Measurements from ENCODE around the gene IGFLR1. TPM values are rescaled to one million over a fixed set of nuclear protein-coding genes. Genes with fewer than 3 reads are reported as not detected.

The IGFLR1 gene
- total RNA-seq, 1 donor from 2014 or later: 1.9 TPM

GRCh38 chr19:35743640-35744429 is 1.6 kb upstream of the IGFLR1 start:
- DNase-seq (ENCODE audit: low read depth): no peak
- Histone ChIP-seq H3K36me3 (ENCODE audit: control insufficient read depth, insufficient read depth, low read length) (no peaks in the 10 kb centered on the region), H3K27me3 (ENCODE audit: control insufficient read depth, insufficient read depth, low read length) (no peaks in the 10 kb centered on the region), H3K4me3 (ENCODE audit: low read depth, low read length) (no peak overlapping the region)
- TF ChIP-seq CTCF (IDR thresholded peaks at IDR 0.05; ENCODE audit: insufficient read depth, low read length, poor library complexity, severe bottlenecking): no peak

GRCh38 chr19:35741203-35741515 is 1.1 kb downstream of the IGFLR1 start:
- DNase-seq (ENCODE audit: low read depth): no peak
- Histone ChIP-seq H3K36me3 (ENCODE audit: control insufficient read depth, insufficient read depth, low read length) (no peaks in the 10 kb centered on the region), H3K27me3 (ENCODE audit: control insufficient read depth, insufficient read depth, low read length) (no peaks in the 10 kb centered on the region), H3K4me3 (ENCODE audit: low read depth, low read length) (peak overlapping the region; percentile 37)
- TF ChIP-seq CTCF (IDR thresholded peaks at IDR 0.05; ENCODE audit: insufficient read depth, low read length, poor library complexity, severe bottlenecking): peak; percentile 12

DNA sequence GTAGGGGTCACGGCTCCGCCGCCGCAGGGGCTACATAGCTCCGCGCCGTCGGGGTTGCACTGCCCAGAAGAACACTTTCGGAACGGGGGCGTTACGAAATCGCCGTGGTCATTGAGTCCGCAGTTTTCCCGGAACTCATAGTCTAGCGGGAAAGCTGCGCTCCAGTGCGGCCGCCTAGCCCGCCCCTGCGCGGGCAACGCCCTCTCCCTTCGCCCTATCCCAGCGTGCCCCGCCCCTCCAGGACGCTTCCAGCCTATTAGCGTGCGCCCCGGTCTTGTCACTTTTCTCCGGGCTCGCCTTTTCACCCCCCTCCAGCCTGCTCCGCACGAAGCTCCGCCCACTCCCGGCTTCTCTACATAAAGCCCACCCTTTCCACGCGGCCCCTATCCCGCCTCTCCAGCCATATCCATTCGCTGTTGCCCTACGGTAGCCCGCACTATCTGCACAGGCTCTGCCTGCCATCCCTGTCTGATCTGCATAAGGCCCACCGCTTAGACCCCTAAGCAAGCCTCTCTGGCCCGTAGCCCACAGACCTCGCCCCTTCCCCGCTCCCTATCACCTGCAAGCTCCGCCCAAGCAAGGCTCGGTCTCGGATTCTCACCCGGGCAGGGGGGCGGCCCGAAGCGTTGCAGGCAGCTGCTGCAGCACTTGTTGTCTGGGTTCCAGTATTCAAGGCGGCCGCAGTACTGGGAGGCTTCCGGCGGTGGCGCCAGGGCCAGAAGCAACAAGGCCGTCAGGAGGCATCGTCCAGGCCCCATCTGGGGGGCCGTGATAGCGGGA is 1.6 kb downstream of the IGFLR1 start:
- Histone ChIP-seq H3K4me3 (ENCODE audit: low read depth, low read length) (peak overlapping the region; percentile 52), H3K36me3 (ENCODE audit: control insufficient read depth, insufficient read depth, low read length) (no peaks in the 10 kb centered on the region), H3K27me3 (ENCODE audit: control insufficient read depth, insufficient read depth, low read length) (no peaks in the 10 kb centered on the region)
- TF ChIP-seq CTCF (IDR thresholded peaks at IDR 0.05; ENCODE audit: insufficient read depth, low read length, poor library complexity, severe bottlenecking): no peak
- peak; percentile 83 for DNase-seq (ENCODE audit: low read depth)

- DNase-seq (ENCODE audit: low read depth): no peak
- H3K27me3 ChIP-seq (ENCODE audit: control insufficient read depth, insufficient read depth, low read length): no peaks in the 10 kb centered on the region
- TF ChIP-seq CTCF (IDR thresholded peaks at IDR 0.05; ENCODE audit: insufficient read depth, low read length, poor library complexity, severe bottlenecking): no peak
- H3K4me3 ChIP-seq (ENCODE audit: low read depth, low read length): peak overlapping the region; percentile 52
- no peaks in the 10 kb centered on the region for H3K36me3 ChIP-seq (ENCODE audit: control insufficient read depth, insufficient read depth, low read length)
These were observed 2.2 kb downstream of the IGFLR1 start for GRCh38 chr19:35740108-35740422.

DNA sequence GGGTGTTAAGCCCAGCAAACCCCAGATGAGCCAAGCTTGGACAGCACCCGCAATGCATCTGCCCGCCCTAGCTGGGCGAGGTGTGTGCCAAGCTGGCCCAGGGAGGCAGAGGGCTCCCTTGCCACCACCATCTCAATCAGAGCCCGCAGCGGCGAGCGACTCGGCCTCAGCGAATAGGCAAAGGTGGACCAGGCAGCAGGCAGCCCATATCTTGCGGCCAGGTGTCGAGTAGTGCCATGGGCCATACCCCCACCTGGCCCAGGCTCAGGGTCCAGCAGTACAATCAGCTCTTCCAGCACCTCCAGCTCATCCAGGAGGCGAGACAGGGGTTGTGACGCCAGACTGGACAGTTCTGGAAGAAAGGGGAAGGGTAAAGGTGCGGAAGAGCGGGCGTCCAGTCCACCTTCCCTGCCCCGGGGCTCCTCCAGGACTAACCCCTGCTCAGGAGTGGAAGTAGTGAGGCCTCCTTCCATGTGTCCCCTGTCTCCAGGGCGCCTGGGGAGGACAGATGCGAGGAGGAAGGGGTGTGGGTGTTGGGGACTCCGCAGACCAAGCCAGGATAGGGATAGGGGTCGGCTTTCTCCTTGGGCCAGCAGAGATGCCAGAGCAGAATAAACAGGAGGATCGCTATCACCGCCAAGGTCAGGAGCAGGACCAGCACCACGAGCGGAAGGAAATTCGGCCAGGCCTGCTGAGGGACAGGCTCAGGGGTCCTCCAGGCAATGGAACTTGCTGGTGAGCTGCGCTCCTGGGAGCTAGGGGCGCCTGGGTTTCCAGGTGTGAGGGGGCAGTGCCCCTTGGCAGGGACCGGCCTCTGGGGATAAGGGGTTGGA is 2.8 kb downstream of the IGFLR1 start:
- TF ChIP-seq CTCF (IDR thresholded peaks at IDR 0.05; ENCODE audit: insufficient read depth, low read length, poor library complexity, severe bottlenecking): no peak
- Histone ChIP-seq H3K4me3 (ENCODE audit: low read depth, low read length) (peak overlapping the region; percentile 52), H3K27me3 (ENCODE audit: control insufficient read depth, insufficient read depth, low read length) (no peaks in the 10 kb centered on the region), H3K36me3 (ENCODE audit: control insufficient read depth, insufficient read depth, low read length) (no peaks in the 10 kb centered on the region)
- no peak for DNase-seq (ENCODE audit: low read depth)

Data from kidney epithelial cell (primary cell).